PC-3 (cell line): ENCODE data around the gene ZCCHC7.
"Not testable (repeated sequence)": the region's sequence is repeated elsewhere in the genome, so short reads cannot be mapped to it uniquely, and the experiment has no call there.

Source experiments
- EZH2 ChIP-seq: fragments of 300-600 bp; sonication (generic); IDR thresholded peaks from one replicate; pipeline ENCODE4 v1.6.1; 2017; ENCODE audit warnings: antibody characterized with exemption, mild to moderate bottlenecking, low read length; ENCODE audit not compliant: unreplicated experiment
- TF ChIP-seq, protein P1 (sequence below): fragments of 300-600 bp; sonication (generic); conservative IDR thresholded peaks from 2 replicates; pipeline ENCODE4 v1.5.1; 2017; ENCODE audit warnings: antibody characterized with exemption, low read depth, mild to moderate bottlenecking, low read length

DNA sequence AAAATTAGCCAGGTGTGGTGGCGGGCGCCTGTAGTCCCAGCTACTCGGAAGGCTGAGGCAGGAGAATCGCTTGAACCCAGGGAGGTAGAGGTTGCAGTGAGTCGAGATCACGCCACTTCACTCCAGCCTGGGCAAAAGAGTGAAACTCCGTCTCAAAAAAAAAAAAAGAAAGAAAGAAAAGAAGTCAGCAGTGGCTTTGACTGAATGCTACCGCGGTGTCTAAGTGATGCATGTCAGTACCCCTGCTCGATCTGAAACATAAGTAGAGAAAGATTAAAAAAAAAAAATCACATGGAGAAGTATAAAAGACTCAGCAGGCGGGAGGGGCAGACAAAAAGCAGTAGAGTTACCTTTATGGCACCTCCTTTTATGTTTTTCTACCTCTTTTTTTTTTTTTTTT is 182.9 kb downstream of the ZCCHC7 start:
- TF ChIP-seq, protein P1, sequence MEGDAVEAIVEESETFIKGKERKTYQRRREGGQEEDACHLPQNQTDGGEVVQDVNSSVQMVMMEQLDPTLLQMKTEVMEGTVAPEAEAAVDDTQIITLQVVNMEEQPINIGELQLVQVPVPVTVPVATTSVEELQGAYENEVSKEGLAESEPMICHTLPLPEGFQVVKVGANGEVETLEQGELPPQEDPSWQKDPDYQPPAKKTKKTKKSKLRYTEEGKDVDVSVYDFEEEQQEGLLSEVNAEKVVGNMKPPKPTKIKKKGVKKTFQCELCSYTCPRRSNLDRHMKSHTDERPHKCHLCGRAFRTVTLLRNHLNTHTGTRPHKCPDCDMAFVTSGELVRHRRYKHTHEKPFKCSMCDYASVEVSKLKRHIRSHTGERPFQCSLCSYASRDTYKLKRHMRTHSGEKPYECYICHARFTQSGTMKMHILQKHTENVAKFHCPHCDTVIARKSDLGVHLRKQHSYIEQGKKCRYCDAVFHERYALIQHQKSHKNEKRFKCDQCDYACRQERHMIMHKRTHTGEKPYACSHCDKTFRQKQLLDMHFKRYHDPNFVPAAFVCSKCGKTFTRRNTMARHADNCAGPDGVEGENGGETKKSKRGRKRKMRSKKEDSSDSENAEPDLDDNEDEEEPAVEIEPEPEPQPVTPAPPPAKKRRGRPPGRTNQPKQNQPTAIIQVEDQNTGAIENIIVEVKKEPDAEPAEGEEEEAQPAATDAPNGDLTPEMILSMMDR = not testable (repeated sequence)
- TF ChIP-seq EZH2 = not testable (repeated sequence)
